NCI-H2227 (cell line): ENCODE data around the gene CCR9.

Source experiments
- DNase-seq: peaks from one replicate; lab custom pipeline; 2025; ENCODE audit not compliant: unreplicated experiment; lab: John Stamatoyannopoulos, UW

CCR9 gene

DNA sequence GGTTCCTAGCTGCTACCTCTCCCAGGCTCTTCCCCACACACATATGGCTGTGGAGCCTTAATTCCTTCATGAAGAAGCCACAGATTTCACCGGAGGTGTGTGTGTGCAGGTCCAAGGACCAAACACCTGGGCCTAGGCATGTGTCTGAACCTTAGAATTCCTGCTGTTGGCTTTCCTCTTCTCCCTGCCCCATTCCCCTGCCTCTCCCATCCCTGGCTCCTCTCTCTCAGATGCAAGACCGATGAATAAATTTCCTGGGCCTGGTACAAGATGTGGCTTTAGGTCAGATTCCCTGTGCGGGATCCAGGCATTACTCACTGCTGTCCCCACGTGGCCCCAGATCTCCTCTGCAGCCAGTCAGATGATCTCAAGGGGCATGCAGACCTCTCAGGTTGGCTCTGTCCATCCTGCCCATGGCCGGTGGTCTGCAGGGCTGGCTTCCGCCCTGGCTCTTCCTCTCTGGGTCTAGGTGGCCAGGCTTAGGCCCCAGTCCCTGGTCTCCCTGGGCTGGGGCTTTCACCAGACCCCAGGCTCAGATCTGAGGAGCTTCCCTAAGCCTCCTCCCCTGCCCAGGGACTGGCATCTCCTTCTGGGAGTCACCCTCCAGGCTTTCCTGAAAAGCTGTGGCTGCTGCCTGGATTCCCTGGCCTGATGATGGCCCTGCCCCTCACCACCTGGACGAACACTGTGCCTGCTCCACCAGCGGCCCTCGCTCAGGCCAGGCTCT, 20.5 kb downstream of the CCR9 start:
- DNase-seq: no peak

- no peak for DNase-seq
Measured at GRCh38 chr3:45907769-45908705, 21.7 kb downstream of the CCR9 start.

DNA sequence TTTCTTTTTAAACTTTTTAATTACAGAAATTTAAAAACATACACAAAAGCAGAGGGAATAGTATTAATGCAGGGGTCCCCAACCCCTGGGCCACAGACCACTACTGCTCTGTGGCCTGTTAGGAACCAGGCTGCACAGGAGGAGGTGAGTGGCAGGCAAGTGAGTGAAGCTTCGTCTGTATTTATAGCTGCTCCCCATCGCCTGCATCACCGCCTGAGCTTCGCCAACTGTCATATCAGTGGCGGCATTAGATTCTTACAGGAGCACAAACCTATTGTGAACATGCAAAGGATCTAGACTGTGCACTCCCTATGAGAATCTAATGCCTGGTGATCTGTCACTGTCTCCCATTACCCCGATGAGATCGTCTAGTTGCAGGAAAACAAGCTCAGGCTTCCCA, 22.4 kb downstream of the CCR9 start:
- no peak for DNase-seq

GRCh38 chr3:45909542-45909941, 23.2 kb downstream of the CCR9 start:
- no peak for DNase-seq

GRCh38 chr3:45910892-45911291, 24.5 kb downstream of the CCR9 start:
- DNase-seq: no peak

DNA sequence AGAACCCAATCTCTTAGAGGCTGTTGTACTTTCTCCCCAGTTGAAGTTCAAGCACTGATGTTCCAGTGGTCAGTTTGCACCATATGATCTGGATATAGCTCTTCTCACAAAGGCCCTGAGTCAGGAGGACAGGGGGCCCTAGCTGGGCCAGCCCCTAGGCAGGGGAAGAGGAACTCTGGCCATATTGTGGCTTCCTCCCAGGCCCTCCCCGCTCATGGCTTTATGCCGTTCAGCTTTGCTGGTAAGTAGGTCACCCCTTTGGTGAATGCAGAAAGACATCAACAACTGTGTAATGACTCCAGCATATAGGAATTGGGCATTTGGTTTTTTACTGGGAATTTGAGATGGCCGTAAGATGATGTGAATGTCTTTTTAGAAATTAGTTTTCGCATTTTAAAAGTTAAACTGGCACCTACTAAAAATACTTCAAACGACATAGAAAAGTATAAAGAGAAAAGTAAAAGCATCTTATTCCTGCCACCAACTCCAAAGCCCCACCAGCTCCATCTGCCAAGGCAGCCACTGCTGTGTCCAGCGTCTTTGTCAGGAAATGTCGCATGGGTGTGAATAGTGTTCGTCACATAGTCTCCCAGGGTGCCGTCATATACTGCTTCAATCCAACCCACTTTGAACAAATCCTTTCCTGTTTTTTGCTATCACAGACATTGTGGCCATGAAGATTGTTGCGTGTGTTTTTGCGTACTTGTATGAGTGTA, 25.3 kb downstream of the CCR9 start:
- DNase-seq: no peak

GRCh38 chr3:45912435-45912834, 26.1 kb downstream of the CCR9 start:
- no peak for DNase-seq

GRCh38 chr3:45914362-45915058, 28.2 kb downstream of the CCR9 start:
- DNase-seq: no peak

- DNase-seq: no peak
Measured at GRCh38 chr3:45915059-45915439, 28.7 kb downstream of the CCR9 start.

DNA sequence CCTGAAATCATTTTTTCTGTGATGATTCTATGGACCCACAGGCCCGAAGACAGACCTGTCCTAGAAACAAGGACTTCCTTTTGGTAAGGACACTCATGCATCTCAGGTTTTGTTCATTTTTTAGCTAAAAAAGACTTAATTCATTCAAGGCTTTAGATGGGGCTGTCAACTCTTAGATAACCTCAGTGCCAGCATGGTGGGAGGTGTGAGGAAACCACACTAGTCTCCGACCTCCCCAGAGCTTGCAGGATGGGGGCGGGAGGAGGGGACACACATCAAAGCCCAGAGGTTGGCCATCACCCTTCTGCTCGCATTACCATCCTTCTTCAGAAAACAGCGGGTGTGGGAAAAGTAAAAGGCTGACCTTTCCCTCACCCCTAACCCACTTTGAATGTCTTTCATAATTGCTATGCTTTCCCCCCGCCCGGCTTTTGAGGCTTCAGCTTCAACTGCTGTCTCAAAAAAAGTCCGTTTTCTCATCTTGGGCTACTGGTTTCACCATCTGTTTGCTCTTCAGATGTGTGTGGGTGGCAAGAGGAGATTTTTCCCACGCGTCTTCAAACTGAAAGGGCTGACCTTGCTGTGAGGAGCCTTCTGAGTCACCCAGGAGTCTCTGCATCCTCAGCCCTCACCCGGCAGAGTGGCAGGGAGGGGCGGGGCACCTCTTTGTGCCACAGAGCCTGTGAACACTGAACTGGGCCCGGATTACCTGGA, 29.3 kb downstream of the CCR9 start:
- DNase-seq: peak; percentile 6

- no peak for DNase-seq
Measured at GRCh38 chr3:45917146-45917898, 31.0 kb downstream of the CCR9 start.

DNA sequence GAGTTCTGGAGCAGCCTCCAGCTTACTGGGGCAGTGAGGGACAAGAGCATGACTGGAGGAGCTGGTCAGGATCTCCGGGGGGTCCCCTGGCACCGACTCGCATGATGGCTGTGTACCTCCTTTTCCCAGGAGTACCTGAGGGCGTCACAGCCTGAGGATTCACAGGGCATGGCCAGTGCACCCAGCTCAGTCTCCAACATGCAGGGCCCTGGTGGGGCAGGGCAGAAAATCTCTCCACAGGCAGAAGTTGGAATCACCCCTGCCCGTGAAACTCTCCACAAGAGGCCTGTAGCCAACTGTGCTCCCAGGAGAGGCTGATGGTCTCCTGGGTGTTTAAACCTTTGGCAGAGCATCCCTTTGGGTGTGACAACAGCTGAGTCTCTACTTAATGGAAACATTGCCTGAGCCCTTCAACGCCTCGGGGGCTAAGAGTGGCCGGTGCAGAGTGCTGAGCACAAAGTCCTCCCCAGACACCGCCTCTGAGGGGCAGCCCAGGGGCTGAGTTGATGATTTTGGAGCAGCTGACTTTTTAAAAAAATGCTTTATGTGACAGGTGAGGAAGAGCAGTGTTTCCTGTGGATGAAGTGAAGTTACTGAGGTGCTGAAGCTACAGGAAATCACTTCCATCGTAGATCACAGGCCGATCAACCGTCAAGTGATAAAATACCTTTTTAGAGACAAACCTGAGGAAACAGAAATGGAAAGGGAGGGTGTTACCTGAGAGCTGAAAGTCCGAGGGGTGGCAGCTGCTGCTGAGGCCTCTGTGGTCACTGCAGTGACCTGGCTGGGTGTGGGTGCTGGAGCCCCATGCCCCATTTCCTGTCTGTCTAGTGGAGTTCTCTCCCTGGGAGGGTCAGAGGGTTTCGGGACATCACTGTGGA, 35.1 kb downstream of the CCR9 start:
- DNase-seq: no peak

- DNase-seq: no peak
Measured at GRCh38 chr3:45922039-45922326, 35.6 kb downstream of the CCR9 start.

DNA sequence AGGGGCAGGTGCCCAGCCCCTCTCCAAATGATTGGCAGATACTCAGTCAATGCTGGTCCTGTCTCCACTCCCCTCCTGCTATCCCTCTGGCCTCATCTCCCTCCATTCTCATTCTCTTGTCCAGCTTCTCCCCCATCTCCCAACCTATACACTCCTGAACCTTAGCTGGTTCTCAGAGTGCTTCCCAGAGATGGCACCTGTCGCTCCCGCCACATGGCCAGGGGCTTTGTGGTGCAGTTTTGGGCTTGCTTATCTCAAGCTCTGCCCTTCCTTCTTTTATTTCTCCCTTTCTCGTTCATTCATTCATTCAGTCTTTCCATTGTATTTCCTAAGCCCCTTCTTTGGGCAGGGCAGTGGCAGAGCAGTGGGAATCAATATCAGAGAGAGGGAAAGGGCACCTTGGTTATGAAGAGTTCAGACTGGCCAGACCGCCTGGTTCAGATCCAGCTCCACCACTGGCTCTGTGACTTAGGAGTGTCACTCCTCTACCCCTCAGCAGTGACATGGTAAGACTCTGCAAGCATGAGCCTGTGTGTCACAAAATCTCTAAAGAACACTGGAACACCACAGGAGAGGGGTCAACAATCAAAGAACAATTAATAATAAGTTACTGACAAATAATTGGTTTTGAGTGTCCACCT, 36.7 kb downstream of the CCR9 start:
- DNase-seq: no peak

GRCh38 chr3:45923755-45924154, 37.4 kb downstream of the CCR9 start:
- DNase-seq: no peak

DNA sequence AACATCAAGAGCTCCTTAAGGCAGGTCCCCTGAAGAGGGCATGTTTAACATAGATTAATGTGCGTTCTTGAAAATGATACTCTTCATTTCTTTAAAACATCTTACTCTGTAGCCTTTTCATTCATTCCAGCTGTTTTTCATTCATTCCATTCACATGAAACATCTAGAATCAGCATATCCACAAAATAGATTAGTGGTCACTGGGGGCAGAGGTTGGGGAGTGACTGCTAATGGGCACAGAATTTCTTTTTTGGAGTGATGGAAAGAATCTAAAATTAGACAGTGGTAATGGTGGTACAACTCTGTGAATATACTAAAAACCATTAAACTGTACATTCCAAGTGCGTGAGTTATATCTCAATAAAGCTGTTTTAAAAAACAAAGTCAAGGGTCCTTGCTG, 41.5 kb downstream of the CCR9 start:
- no peak for DNase-seq

GRCh38 chr3:45929042-45929679, 42.8 kb downstream of the CCR9 start:
- DNase-seq: peak; percentile 31

DNA sequence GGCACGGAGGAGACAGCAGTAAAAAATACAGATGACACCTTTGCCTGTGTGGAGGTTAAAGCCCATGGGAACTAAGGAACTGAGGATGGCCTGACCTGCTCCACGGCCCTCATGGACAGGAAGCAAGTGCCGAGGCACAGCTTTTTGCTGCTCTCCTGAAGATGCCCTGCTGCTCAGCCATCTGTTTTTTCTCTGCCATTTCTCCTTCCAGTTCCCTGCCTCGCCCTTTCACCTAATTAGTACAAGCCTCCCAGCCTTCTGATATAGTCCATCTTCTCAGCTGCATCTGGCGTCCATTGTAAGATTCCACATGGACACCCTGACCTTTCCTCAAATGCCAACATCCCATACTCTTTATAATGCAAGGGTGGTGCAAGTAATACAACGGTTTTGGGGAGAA, 45.2 kb downstream of the CCR9 start:
- no peak for DNase-seq
